ENCODE data around the gene DHRSX. TPM values are rescaled to one million over a fixed set of nuclear protein-coding genes. Genes with fewer than 3 reads are reported as not detected.

The DHRSX gene
- total RNA-seq (10 to 100 TPM; 15.6 to 26.2 (median 20.4) TPM), polyA plus RNA-seq (10 to 100 TPM; 15.0 to 16.2 TPM), total RNA-seq (7.5 reads per million, percentile 31 among the genes with 10 or more reads in this experiment)

GRCh38 chrX:2500803-2501558 lies at the start of gene DHRSX, which contains the start of gene ZBED1:
Gene DHRSX (minus strand): TSS chrX:2500976. CDS start chrX:2500925, 51 bp downstream.
Gene ZBED1 (minus strand): TSS chrX:2500976. CDS start chrX:2490719, 10,257 bp downstream.
- H3K4me3 ChIP-seq (ENCODE audit: low read length) = peak within 1 kb of the TSS; percentile 65
- H3K4me1 Mint-ChIP-seq = peaks cover 15 to 35% (median 26%) of the 10 kb centered on the region in 7 donors
- H3K4me1 ChIP-seq (ENCODE audit: control insufficient read depth in 2 of 2, insufficient read depth in 2 of 2, low read length in 2 of 2) = peaks cover 0 to 10% of the 10 kb centered on the region in 2 donors
- CTCF ChIA-PET = no interaction called here
- peak in 7 of 9 donors; percentile 16 to 71 (median 41) for DNase-seq
- peak within 1 kb of the TSS; percentile 75 to 90 (median 89) for H3K4me3 Mint-ChIP-seq
- no peaks in the 10 kb centered on the region for H3K9me3 Mint-ChIP-seq
- intact Hi-C loops (cut with micrococcal nuclease) = loop anchor here (1.0 to 5.0 kb wide), 6 partner anchors 106 to 1048 kb away; no protein-coding TSS in a partner anchor
- POLR2A ChIA-PET = no interaction called here
- H3K27ac Mint-ChIP-seq = peak within 1 kb of the TSS; percentile 81 to 94 (median 88)
- ATAC-seq = peak; percentile 78
- no peaks in the 10 kb centered on the region for H3K27me3 Mint-ChIP-seq
- H3K9me3 ChIP-seq (ENCODE audit: control insufficient read depth in 2 of 3, low read length in 3 of 3) = no peaks in the 10 kb centered on the region
- H3K27ac ChIP-seq (ENCODE audit: low read depth, low read length) = peak within 1 kb of the TSS; percentile 77
- peaks cover 0 to 4% (median 0%) of the 10 kb centered on the region in 5 donors for H3K36me3 Mint-ChIP-seq
- no peaks in the 10 kb centered on the region for H3K36me3 ChIP-seq (ENCODE audit: control insufficient read depth in 2 of 3, insufficient read depth in 3 of 3, low read length in 3 of 3)
- no peaks in the 10 kb centered on the region for H3K27me3 ChIP-seq (ENCODE audit: control insufficient read depth in 2 of 2, insufficient read depth in 2 of 2, low read length in 2 of 2)

- peaks cover 0 to 14% (median 6%) of the 10 kb centered on the region in 5 donors for H3K27me3 Mint-ChIP-seq
- Histone ChIP-seq H3K36me3 (ENCODE audit: control insufficient read depth in 2 of 3, insufficient read depth in 3 of 3, low read length in 3 of 3) (no peaks in the 10 kb centered on the region), H3K4me1 (ENCODE audit: control insufficient read depth in 2 of 2, insufficient read depth in 2 of 2, low read length in 2 of 2) (no peaks in the 10 kb centered on the region), H3K4me3 (ENCODE audit: low read length) (no peak overlapping the region), H3K9me3 (ENCODE audit: control insufficient read depth in 2 of 3, low read length in 3 of 3) (no peaks in the 10 kb centered on the region), H3K27ac (ENCODE audit: low read depth, low read length) (no peak overlapping the region), H3K27me3 (ENCODE audit: control insufficient read depth in 2 of 2, insufficient read depth in 2 of 2, low read length in 2 of 2) (no peaks in the 10 kb centered on the region)
- ChIA-PET CTCF (no interaction called here), POLR2A (no interaction called here)
- H3K4me3 Mint-ChIP-seq = no peak overlapping the region
- H3K9me3 Mint-ChIP-seq = peaks cover 0 to 20% (median 7%) of the 10 kb centered on the region in 11 donors
- H3K4me1 Mint-ChIP-seq = no peaks in the 10 kb centered on the region
- no peak for ATAC-seq
- no peak for DNase-seq
- intact Hi-C loops (cut with micrococcal nuclease) = no loop called here
- H3K27ac Mint-ChIP-seq = no peak overlapping the region
- peaks cover 0 to 9% (median 7%) of the 10 kb centered on the region in 5 donors for H3K36me3 Mint-ChIP-seq
Observed at GRCh38 chrX:2549876-2550275, 49.1 kb upstream of the DHRSX start.

GRCh38 chrX:2548711-2549423 lies 48.1 kb upstream of the DHRSX start:
- H3K4me3 Mint-ChIP-seq = no peak overlapping the region
- H3K27ac ChIP-seq (ENCODE audit: low read depth, low read length) = no peak overlapping the region
- no peak overlapping the region for H3K4me3 ChIP-seq (ENCODE audit: low read length)
- H3K36me3 Mint-ChIP-seq = peaks cover 0 to 7% (median 5%) of the 10 kb centered on the region in 5 donors
- H3K9me3 ChIP-seq (ENCODE audit: control insufficient read depth in 2 of 3, low read length in 3 of 3) = no peaks in the 10 kb centered on the region
- no peaks in the 10 kb centered on the region for H3K4me1 ChIP-seq (ENCODE audit: control insufficient read depth in 2 of 2, insufficient read depth in 2 of 2, low read length in 2 of 2)
- no peaks in the 10 kb centered on the region for H3K4me1 Mint-ChIP-seq
- intact Hi-C loops (cut with micrococcal nuclease) = no loop called here
- ChIA-PET CTCF (no interaction called here), POLR2A (no interaction called here)
- no peak overlapping the region for H3K27ac Mint-ChIP-seq
- peaks cover 0 to 13% (median 4%) of the 10 kb centered on the region in 5 donors for H3K27me3 Mint-ChIP-seq
- no peaks in the 10 kb centered on the region for H3K27me3 ChIP-seq (ENCODE audit: control insufficient read depth in 2 of 2, insufficient read depth in 2 of 2, low read length in 2 of 2)
- DNase-seq = no peak
- ATAC-seq = no peak
- peaks cover 0 to 20% (median 6%) of the 10 kb centered on the region in 11 donors for H3K9me3 Mint-ChIP-seq
- no peaks in the 10 kb centered on the region for H3K36me3 ChIP-seq (ENCODE audit: control insufficient read depth in 2 of 3, insufficient read depth in 3 of 3, low read length in 3 of 3)

GRCh38 chrX:2547736-2548135 lies 47.0 kb upstream of the DHRSX start:
- ChIA-PET POLR2A (no interaction called here), CTCF (no interaction called here)
- no peak for DNase-seq
- no peak for ATAC-seq
- H3K4me1 ChIP-seq (ENCODE audit: control insufficient read depth in 2 of 2, insufficient read depth in 2 of 2, low read length in 2 of 2) = no peaks in the 10 kb centered on the region
- intact Hi-C loops (cut with micrococcal nuclease) = no loop called here
- Mint-ChIP-seq H3K4me1 (no peaks in the 10 kb centered on the region), H3K4me3 (no peak overlapping the region), H3K9me3 (peaks cover 0 to 20% (median 6%) of the 10 kb centered on the region in 11 donors), H3K27me3 (peaks cover 0 to 11% (median 1%) of the 10 kb centered on the region in 5 donors), H3K27ac (no peak overlapping the region), H3K36me3 (peaks cover 0 to 7% (median 5%) of the 10 kb centered on the region in 5 donors)
- no peak overlapping the region for H3K4me3 ChIP-seq (ENCODE audit: low read length)
- H3K27ac ChIP-seq (ENCODE audit: low read depth, low read length) = no peak overlapping the region
- H3K36me3 ChIP-seq (ENCODE audit: control insufficient read depth in 2 of 3, insufficient read depth in 3 of 3, low read length in 3 of 3) = no peaks in the 10 kb centered on the region
- no peaks in the 10 kb centered on the region for H3K27me3 ChIP-seq (ENCODE audit: control insufficient read depth in 2 of 2, insufficient read depth in 2 of 2, low read length in 2 of 2)
- no peaks in the 10 kb centered on the region for H3K9me3 ChIP-seq (ENCODE audit: control insufficient read depth in 2 of 3, low read length in 3 of 3)

- peaks cover 0 to 7% (median 5%) of the 10 kb centered on the region in 5 donors for H3K36me3 Mint-ChIP-seq
- no peak overlapping the region for H3K27ac Mint-ChIP-seq
- H3K36me3 ChIP-seq (ENCODE audit: control insufficient read depth in 2 of 3, insufficient read depth in 3 of 3, low read length in 3 of 3) = no peaks in the 10 kb centered on the region
- DNase-seq (no peak), ATAC-seq (no peak)
- no peak overlapping the region for H3K27ac ChIP-seq (ENCODE audit: low read depth, low read length)
- H3K27me3 ChIP-seq (ENCODE audit: control insufficient read depth in 2 of 2, insufficient read depth in 2 of 2, low read length in 2 of 2) = no peaks in the 10 kb centered on the region
- H3K27me3 Mint-ChIP-seq = peaks cover 0 to 17% (median 5%) of the 10 kb centered on the region in 5 donors
- POLR2A ChIA-PET = no interaction called here
- H3K4me3 ChIP-seq (ENCODE audit: low read length) = no peak overlapping the region
- H3K4me3 Mint-ChIP-seq = no peak overlapping the region
- intact Hi-C loops (cut with micrococcal nuclease) = no loop called here
- peaks cover 0 to 20% (median 6%) of the 10 kb centered on the region in 11 donors for H3K9me3 Mint-ChIP-seq
- no peaks in the 10 kb centered on the region for H3K4me1 ChIP-seq (ENCODE audit: control insufficient read depth in 2 of 2, insufficient read depth in 2 of 2, low read length in 2 of 2)
- CTCF ChIA-PET = no interaction called here
- no peaks in the 10 kb centered on the region for H3K4me1 Mint-ChIP-seq
- no peaks in the 10 kb centered on the region for H3K9me3 ChIP-seq (ENCODE audit: control insufficient read depth in 2 of 3, low read length in 3 of 3)
Observed at GRCh38 chrX:2546496-2546895, 45.7 kb upstream of the DHRSX start.

GRCh38 chrX:2545144-2545543 lies 44.4 kb upstream of the DHRSX start:
- no peaks in the 10 kb centered on the region for H3K36me3 ChIP-seq (ENCODE audit: control insufficient read depth in 2 of 3, insufficient read depth in 3 of 3, low read length in 3 of 3)

More at GRCh38 chrX:2545144-2545543, 44.4 kb upstream of the DHRSX start:
- Mint-ChIP-seq H3K27me3 (peaks cover 0 to 16% (median 5%) of the 10 kb centered on the region in 5 donors), H3K4me3 (no peak overlapping the region), H3K4me1 (no peaks in the 10 kb centered on the region), H3K27ac (no peak overlapping the region), H3K36me3 (peaks cover 0 to 7% (median 5%) of the 10 kb centered on the region in 5 donors), H3K9me3 (peaks cover 0 to 20% (median 6%) of the 10 kb centered on the region in 11 donors)
- ChIA-PET POLR2A (no interaction called here), CTCF (no interaction called here)
- no peak for ATAC-seq
- Histone ChIP-seq H3K27me3 (ENCODE audit: control insufficient read depth in 2 of 2, insufficient read depth in 2 of 2, low read length in 2 of 2) (no peaks in the 10 kb centered on the region), H3K27ac (ENCODE audit: low read depth, low read length) (no peak overlapping the region), H3K9me3 (ENCODE audit: control insufficient read depth in 2 of 3, low read length in 3 of 3) (no peaks in the 10 kb centered on the region), H3K4me3 (ENCODE audit: low read length) (no peak overlapping the region), H3K4me1 (ENCODE audit: control insufficient read depth in 2 of 2, insufficient read depth in 2 of 2, low read length in 2 of 2) (no peaks in the 10 kb centered on the region)
- no peak for DNase-seq
- intact Hi-C loops (cut with micrococcal nuclease) = no loop called here

Measured in naive thymus-derived CD4-positive, alpha-beta T cell (primary cell).